Keratinocyte (primary cell): ENCODE results near the gene DDB1. TPM values are rescaled to one million over a fixed set of nuclear protein-coding genes. Genes with fewer than 3 reads are reported as not detected.

Experiments used
- DNase-seq: peaks from one replicate; pipeline ENCODE4 v3.0.0-alpha.2; 2011; ENCODE audit warnings: low read depth, missing footprints, low spot score
- FAIRE-seq: peaks from 2 replicates; lab custom pipeline; 2011; peaks lifted over from hg19 to GRCh38; lab: Jason Lieb, UNC
- H2AFZ ChIP-seq: 2 replicates; pipeline ENCODE4 v1.6.0; 2012; ENCODE audit warnings: low read length, control low read depth, inconsistent platforms; ENCODE audit not compliant: control insufficient read depth
- H3K27ac ChIP-seq: 2 replicates; pipeline ENCODE4 v1.5.1; 2011; ENCODE audit warnings: low read length; ENCODE audit not compliant: control insufficient read depth, insufficient read depth
- H3K27me3 ChIP-seq: 3 replicates; pipeline ENCODE4 v1.6.0; 2011; ENCODE audit warnings: low read length; ENCODE audit not compliant: control insufficient read depth, insufficient read depth; ENCODE audit errors: extremely low read depth
- H3K36me3 ChIP-seq, 2 experiments: 2 replicates in 1 of 2; 3 replicates in 1 of 2; pipeline ENCODE4 v1.5.1; 2011; ENCODE audit warnings: low read length in 2 of 2, mild to moderate bottlenecking in 1 of 2; ENCODE audit not compliant: control insufficient read depth in 2 of 2, insufficient read depth in 2 of 2; ENCODE audit errors: extremely low read depth in 1 of 2
- H3K4me1 ChIP-seq: 3 replicates; pipeline ENCODE4 v1.5.1; 2011; ENCODE audit warnings: low read length; ENCODE audit not compliant: control insufficient read depth, insufficient read depth; ENCODE audit errors: extremely low read depth
- H3K4me2 ChIP-seq: 3 replicates; pipeline ENCODE4 v1.6.0; 2011; ENCODE audit warnings: low read depth, low read length; ENCODE audit not compliant: control insufficient read depth, insufficient read depth; ENCODE audit errors: extremely low read depth
- H3K4me3 ChIP-seq, 3 experiments: fragments of 200-600 bp in 1 of 3; sonication (generic) in 1 of 3; 2 replicates in 2 of 3; 3 replicates in 1 of 3; pipeline ENCODE4 v1.5.1; 2011 to 2016; ENCODE audit warnings: low read length in 3 of 3, mild to moderate bottlenecking in 3 of 3, control low read depth in 2 of 3, inconsistent platforms in 1 of 3, low read depth in 1 of 3, mixed read lengths in 1 of 3, mixed run types in 1 of 3, moderate library complexity in 1 of 3; ENCODE audit not compliant: control insufficient read depth in 2 of 3, insufficient read depth in 2 of 3; ENCODE audit errors: extremely low read depth in 1 of 3
- H3K79me2 ChIP-seq: 2 replicates; pipeline ENCODE4 v1.6.0; 2012; ENCODE audit warnings: low read length; ENCODE audit not compliant: control insufficient read depth, insufficient read depth
- H3K9ac ChIP-seq: 3 replicates; pipeline ENCODE4 v1.6.0; 2011; ENCODE audit warnings: low read length; ENCODE audit not compliant: control insufficient read depth, insufficient read depth; ENCODE audit errors: extremely low read depth
- H3K9me1 ChIP-seq: 3 replicates; pipeline ENCODE4 v1.6.0; 2011; ENCODE audit warnings: low read length; ENCODE audit not compliant: control insufficient read depth, insufficient read depth; ENCODE audit errors: extremely low read depth
- H3K9me3 ChIP-seq: 2 replicates; pipeline ENCODE4 v1.5.1; 2012; ENCODE audit warnings: low read depth, low read length; ENCODE audit not compliant: control insufficient read depth
- H4K20me1 ChIP-seq: 3 replicates; pipeline ENCODE4 v1.6.0; 2011; ENCODE audit warnings: low read length; ENCODE audit not compliant: control insufficient read depth, insufficient read depth; ENCODE audit errors: extremely low read depth
- EZH2 ChIP-seq: IDR thresholded peaks from one replicate; pipeline ENCODE4 v1.6.1; 2012; ENCODE audit warnings: inconsistent platforms, mild to moderate bottlenecking, low read length, moderate library complexity
- dilution Hi-C: fragments of 300-500 bp; cut with MboI; formaldehyde crosslinking; loops from one replicate; pipeline ENCODE4 v1.7.0; 2020; ENCODE audit warnings: low sequenced_read_pairs; ENCODE audit not compliant: extremely low pct_ligation_motif_present
- polyA plus RNA-seq, 5 experiments: library from polyadenylated mRNA; depleted of rRNA in 3 of 5; stranded (reverse) in 3 of 5; stranded (forward) in 1 of 5; unstranded in 1 of 5; fragments of >200 nt; gene quantifications; 1 replicate in 1 of 5; 2 replicates in 3 of 5; 3 replicates in 1 of 5; pipeline versions ENCODE4 v1.2.1 to v1.2.3, GENCODE V29; 2011 to 2012; ENCODE audit warnings: missing spikeins in 2 of 5, low read depth in 1 of 5, low replicate concordance in 1 of 5
- TF ChIP-seq, protein P1 (sequence below), 3 experiments: IDR thresholded peaks in 1 of 3; conservative IDR thresholded peaks in 1 of 3; optimal IDR thresholded peaks in 1 of 3; 2 replicates in 2 of 3; 3 replicates in 1 of 3; pipeline versions ENCODE3 to v1.5.1; 2011; ENCODE audit warnings: low read length in 3 of 3, mild to moderate bottlenecking in 3 of 3, moderate library complexity in 2 of 3, control low read depth in 1 of 3, inconsistent platforms in 1 of 3; ENCODE audit not compliant: insufficient read depth in 2 of 3; ENCODE audit errors: extremely low read depth in 1 of 3

Gene DDB1
- polyA plus RNA-seq, 1 donor (not counting 4 experiments of a cell fraction or from before 2014, with no cell fraction given) = 187 TPM

DNA sequence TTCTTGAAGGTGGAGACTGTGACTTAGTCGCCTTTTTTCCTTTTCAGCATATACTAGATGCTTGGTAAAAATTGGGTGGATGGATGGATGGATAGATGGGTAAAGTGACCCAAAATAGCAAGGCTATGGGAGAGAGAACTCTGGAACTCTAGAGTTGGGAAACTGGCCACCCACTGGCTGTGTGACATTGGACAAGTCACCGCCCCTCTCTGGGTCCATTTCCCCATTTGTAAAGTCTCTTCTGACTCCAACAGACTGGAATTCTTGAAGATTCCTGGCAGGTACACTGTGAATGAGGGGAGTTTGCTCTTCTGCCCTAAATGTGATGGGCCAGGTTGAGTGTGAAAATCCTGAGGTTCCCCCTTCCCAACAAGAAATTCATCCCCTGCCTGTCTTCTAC, 8.1 kb upstream of the DDB1 start:
- Histone ChIP-seq H2AFZ (no peak overlapping the region), H3K36me3 (peaks cover 7 to 10% of the 10 kb centered on the region in 2 experiments), H3K79me2 (no peaks in the 10 kb centered on the region), H3K4me3 (no peak overlapping the region), H3K9me1 (no peaks in the 10 kb centered on the region), H3K4me1 (no peaks in the 10 kb centered on the region), H3K4me2 (no peak overlapping the region), H3K27me3 (no peaks in the 10 kb centered on the region), H4K20me1 (no peaks in the 10 kb centered on the region), H3K27ac (no peak overlapping the region), H3K9ac (no peak overlapping the region), H3K9me3 (no peaks in the 10 kb centered on the region)
- no peak for DNase-seq
- TF ChIP-seq EZH2 = no peak
- TF ChIP-seq, protein P1, sequence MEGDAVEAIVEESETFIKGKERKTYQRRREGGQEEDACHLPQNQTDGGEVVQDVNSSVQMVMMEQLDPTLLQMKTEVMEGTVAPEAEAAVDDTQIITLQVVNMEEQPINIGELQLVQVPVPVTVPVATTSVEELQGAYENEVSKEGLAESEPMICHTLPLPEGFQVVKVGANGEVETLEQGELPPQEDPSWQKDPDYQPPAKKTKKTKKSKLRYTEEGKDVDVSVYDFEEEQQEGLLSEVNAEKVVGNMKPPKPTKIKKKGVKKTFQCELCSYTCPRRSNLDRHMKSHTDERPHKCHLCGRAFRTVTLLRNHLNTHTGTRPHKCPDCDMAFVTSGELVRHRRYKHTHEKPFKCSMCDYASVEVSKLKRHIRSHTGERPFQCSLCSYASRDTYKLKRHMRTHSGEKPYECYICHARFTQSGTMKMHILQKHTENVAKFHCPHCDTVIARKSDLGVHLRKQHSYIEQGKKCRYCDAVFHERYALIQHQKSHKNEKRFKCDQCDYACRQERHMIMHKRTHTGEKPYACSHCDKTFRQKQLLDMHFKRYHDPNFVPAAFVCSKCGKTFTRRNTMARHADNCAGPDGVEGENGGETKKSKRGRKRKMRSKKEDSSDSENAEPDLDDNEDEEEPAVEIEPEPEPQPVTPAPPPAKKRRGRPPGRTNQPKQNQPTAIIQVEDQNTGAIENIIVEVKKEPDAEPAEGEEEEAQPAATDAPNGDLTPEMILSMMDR (optimal IDR thresholded peaks at IDR 0.05 in 1 of 3, IDR thresholded peaks at IDR 0.05 in 1 of 3, conservative IDR thresholded peaks at IDR 0.05 in 1 of 3; ENCODE audit: extremely low read depth in 1 of 3, insufficient read depth in 2 of 3, low read length in 3 of 3) = no peak
- FAIRE-seq = no peak
- dilution Hi-C loops = no loop called here

DNA sequence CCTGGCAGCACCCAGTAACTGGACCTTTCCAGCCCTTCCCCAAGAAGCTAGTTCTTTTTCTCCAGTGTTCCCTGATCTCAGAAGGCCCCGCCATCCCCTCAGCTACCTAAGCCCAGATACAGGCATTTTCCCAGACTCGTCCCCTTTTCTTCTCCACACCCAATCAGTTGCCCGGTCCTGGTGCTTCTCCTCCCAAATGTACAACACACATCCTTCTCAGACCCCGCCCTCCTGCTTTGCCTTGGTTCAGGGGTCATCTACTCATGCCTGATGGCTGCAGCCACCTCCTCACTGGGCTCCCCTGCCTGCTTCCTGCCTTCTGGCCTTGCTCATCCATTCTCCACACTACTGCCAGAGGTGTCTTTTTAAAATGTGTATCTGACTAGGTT, 6.6 kb upstream of the DDB1 start:
- FAIRE-seq (no peak), DNase-seq (no peak)
- Histone ChIP-seq H3K79me2 (no peaks in the 10 kb centered on the region), H3K4me1 (peaks cover 4% of the 10 kb centered on the region), H3K4me2 (no peak overlapping the region), H2AFZ (no peak overlapping the region), H3K27ac (no peak overlapping the region), H3K9ac (no peak overlapping the region), H3K4me3 (no peak overlapping the region), H3K9me1 (no peaks in the 10 kb centered on the region), H3K36me3 (peaks cover 7 to 10% of the 10 kb centered on the region in 2 experiments), H3K9me3 (no peaks in the 10 kb centered on the region), H3K27me3 (no peaks in the 10 kb centered on the region), H4K20me1 (no peaks in the 10 kb centered on the region)
- TF ChIP-seq, protein P1 (optimal IDR thresholded peaks at IDR 0.05 in 1 of 3, IDR thresholded peaks at IDR 0.05 in 1 of 3, conservative IDR thresholded peaks at IDR 0.05 in 1 of 3; ENCODE audit: extremely low read depth in 1 of 3, insufficient read depth in 2 of 3, low read length in 3 of 3) = no peak
- no peak for TF ChIP-seq EZH2
- dilution Hi-C loops = no loop called here
